Progenitor cell of endocrine pancreas (in vitro differentiated cells): ENCODE results near the gene TBC1D4. TPM values are rescaled to one million over a fixed set of nuclear protein-coding genes. Genes with fewer than 3 reads are reported as not detected.

ENCODE experiments used
- DNase-seq: peaks from one replicate; pipeline ENCODE4 v3.0.0; 2021; ENCODE audit warnings: low spot score; ENCODE audit not compliant: unreplicated experiment
- H3K27ac Mint-ChIP-seq: 2 replicates; pipeline ENCODE4 v1.8.0; 2021; ENCODE audit warnings: mild to moderate bottlenecking, moderate library complexity, mixed read lengths
- H3K27me3 Mint-ChIP-seq: 2 replicates; pipeline ENCODE4 v1.8.0; 2021; ENCODE audit warnings: mixed read lengths
- H3K36me3 Mint-ChIP-seq: 2 replicates; pipeline ENCODE4 v1.8.0; 2022; ENCODE audit warnings: mixed read lengths; ENCODE audit not compliant: insufficient read depth
- H3K4me1 Mint-ChIP-seq: 2 replicates; pipeline ENCODE4 v1.8.0; 2021; ENCODE audit warnings: low read depth, mixed read lengths
- H3K4me3 Mint-ChIP-seq: 2 replicates; pipeline ENCODE4 v1.8.0; 2021; ENCODE audit warnings: low read depth, mild to moderate bottlenecking, moderate library complexity, mixed read lengths
- H3K9me3 Mint-ChIP-seq: 2 replicates; pipeline ENCODE4 v1.8.0; 2021; ENCODE audit warnings: low read depth, mixed read lengths
- total RNA-seq: library from RNA; stranded (reverse); gene quantifications from 2 replicates; pipeline ENCODE4 v1.2.1, GENCODE V29; 2021
- TF ChIP-seq, protein P1 (sequence below): fragments of 200-600 bp; sonication (generic); IDR thresholded peaks from one replicate; pipeline ENCODE4 v1.5.0; 2021; ENCODE audit warnings: antibody characterized with exemption, mild to moderate bottlenecking; ENCODE audit not compliant: unreplicated experiment

The TBC1D4 gene
- total RNA-seq, 1 donor from 2014 or later = 13.7 TPM

- no peak for DNase-seq
- H3K4me1 Mint-ChIP-seq = peaks cover 15% of the 10 kb centered on the region
- H3K4me3 Mint-ChIP-seq = no peak overlapping the region
- H3K27me3 Mint-ChIP-seq = no peaks in the 10 kb centered on the region
- TF ChIP-seq, protein P1, sequence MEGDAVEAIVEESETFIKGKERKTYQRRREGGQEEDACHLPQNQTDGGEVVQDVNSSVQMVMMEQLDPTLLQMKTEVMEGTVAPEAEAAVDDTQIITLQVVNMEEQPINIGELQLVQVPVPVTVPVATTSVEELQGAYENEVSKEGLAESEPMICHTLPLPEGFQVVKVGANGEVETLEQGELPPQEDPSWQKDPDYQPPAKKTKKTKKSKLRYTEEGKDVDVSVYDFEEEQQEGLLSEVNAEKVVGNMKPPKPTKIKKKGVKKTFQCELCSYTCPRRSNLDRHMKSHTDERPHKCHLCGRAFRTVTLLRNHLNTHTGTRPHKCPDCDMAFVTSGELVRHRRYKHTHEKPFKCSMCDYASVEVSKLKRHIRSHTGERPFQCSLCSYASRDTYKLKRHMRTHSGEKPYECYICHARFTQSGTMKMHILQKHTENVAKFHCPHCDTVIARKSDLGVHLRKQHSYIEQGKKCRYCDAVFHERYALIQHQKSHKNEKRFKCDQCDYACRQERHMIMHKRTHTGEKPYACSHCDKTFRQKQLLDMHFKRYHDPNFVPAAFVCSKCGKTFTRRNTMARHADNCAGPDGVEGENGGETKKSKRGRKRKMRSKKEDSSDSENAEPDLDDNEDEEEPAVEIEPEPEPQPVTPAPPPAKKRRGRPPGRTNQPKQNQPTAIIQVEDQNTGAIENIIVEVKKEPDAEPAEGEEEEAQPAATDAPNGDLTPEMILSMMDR = no peak
- peaks cover 4% of the 10 kb centered on the region for H3K36me3 Mint-ChIP-seq
- H3K9me3 Mint-ChIP-seq = peaks cover 10% of the 10 kb centered on the region
- H3K27ac Mint-ChIP-seq = no peak overlapping the region
Measured at GRCh38 chr13:75415171-75415570, 66.8 kb downstream of the TBC1D4 start.

GRCh38 chr13:75414036-75414827 is 67.7 kb downstream of the TBC1D4 start:
- Mint-ChIP-seq H3K27me3 (no peaks in the 10 kb centered on the region), H3K36me3 (peaks cover 5% of the 10 kb centered on the region), H3K9me3 (peaks cover 10% of the 10 kb centered on the region), H3K4me1 (peaks cover 15% of the 10 kb centered on the region), H3K27ac (peak overlapping the region; percentile 26), H3K4me3 (no peak overlapping the region)
- TF ChIP-seq, protein P1 = no peak
- DNase-seq = no peak

DNA sequence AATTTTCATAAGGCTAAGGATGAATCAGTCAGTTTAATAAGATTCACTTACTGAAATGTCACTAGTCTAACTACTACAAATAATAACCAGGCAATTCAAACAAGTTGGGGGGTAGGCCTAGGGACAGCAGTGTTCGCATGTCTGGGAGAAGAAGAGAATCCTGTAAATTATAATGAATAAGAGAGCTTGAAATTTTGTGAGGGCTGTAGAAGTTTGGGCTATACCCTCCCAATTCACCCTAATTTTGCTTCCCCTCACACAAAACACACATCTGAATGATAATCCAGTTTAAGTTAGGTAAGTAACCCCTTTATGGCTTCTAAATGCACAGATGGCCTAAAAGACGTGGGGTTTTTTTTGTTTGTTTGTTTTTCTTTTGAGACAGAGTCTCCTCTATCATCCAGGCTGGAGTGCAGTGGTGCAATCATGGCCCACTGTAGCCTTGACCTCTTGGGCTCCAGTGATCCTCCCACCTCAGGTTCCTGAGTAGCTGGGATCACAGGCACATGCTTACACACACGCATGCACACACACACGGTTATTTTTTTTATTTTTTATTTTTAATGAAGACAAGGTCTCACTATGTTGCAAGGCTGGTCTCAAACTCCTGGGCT is 69.9 kb downstream of the TBC1D4 start:
- H3K4me1 Mint-ChIP-seq = peaks cover 6% of the 10 kb centered on the region
- H3K27me3 Mint-ChIP-seq = no peaks in the 10 kb centered on the region
- no peak for DNase-seq
- peaks cover 5% of the 10 kb centered on the region for H3K36me3 Mint-ChIP-seq
- H3K4me3 Mint-ChIP-seq = no peak overlapping the region
- no peak overlapping the region for H3K27ac Mint-ChIP-seq
- peaks cover 10% of the 10 kb centered on the region for H3K9me3 Mint-ChIP-seq
- TF ChIP-seq, protein P1 = no peak

DNA sequence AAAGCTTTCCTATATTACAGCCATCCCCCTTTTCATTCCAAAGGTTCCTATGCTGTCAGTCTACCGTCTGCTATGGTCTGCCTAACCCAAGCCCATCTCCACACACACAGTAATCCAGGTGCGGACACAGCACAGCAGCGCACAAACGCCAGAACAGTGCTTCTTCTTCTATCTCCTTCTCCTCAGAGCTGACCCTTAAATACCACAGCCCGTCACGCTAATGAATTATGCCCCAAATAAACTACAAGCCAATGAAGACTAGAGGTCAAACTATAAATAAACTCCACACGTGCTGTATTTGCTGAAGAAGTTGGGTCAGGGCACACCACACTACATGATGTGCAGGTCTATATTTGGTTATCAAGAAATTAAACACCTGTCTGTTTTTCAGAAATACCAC is 71.8 kb downstream of the TBC1D4 start:
- DNase-seq = no peak
- no peak overlapping the region for H3K27ac Mint-ChIP-seq
- no peaks in the 10 kb centered on the region for H3K27me3 Mint-ChIP-seq
- peaks cover 6% of the 10 kb centered on the region for H3K4me1 Mint-ChIP-seq
- TF ChIP-seq, protein P1 = no peak
- H3K9me3 Mint-ChIP-seq = peaks cover 10% of the 10 kb centered on the region
- no peak overlapping the region for H3K4me3 Mint-ChIP-seq
- peaks cover 5% of the 10 kb centered on the region for H3K36me3 Mint-ChIP-seq

DNA sequence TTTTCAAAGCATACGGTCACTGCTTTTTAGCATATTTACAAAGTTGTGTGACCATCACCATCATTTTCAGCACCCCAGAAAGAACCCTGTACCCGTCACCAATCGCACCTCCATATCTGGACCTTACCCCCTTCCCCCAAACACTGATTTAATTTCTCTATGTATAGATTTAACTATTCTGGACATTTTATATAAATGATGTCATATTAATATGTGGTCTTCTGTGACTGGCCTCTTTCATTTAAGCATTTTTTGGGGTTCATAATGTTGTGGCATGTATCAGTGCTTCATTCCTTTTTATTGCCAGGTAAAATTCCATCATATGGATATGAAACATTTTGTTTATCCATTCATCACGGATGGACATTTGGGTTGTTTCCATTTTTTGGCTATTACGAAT is 74.0 kb downstream of the TBC1D4 start:
- peaks cover under 1% of the 10 kb centered on the region for H3K4me1 Mint-ChIP-seq
- no peak for DNase-seq
- H3K36me3 Mint-ChIP-seq = peaks cover 5% of the 10 kb centered on the region
- TF ChIP-seq, protein P1 = no peak
- no peaks in the 10 kb centered on the region for H3K27me3 Mint-ChIP-seq
- H3K9me3 Mint-ChIP-seq = peaks cover 6% of the 10 kb centered on the region
- no peak overlapping the region for H3K4me3 Mint-ChIP-seq
- no peak overlapping the region for H3K27ac Mint-ChIP-seq
